GM21786 (cell line): Measurements from ENCODE around the gene FBLIM1.

Experiments used
- ATAC-seq: cut with Tn5 transposase; IDR thresholded peaks from one replicate; pipeline ENCODE4 v1.9.1; 2021; ENCODE audit not compliant: unreplicated experiment

Gene FBLIM1

GRCh38 chr1:15747378-15747777 lies 11.2 kb upstream of the FBLIM1 start:
- ATAC-seq = no peak

- no peak for ATAC-seq
Observed at GRCh38 chr1:15748264-15748663, 10.3 kb upstream of the FBLIM1 start.

- no peak for ATAC-seq
Observed at GRCh38 chr1:15748690-15749398, 9.8 kb upstream of the FBLIM1 start.

- no peak for ATAC-seq
Observed at GRCh38 chr1:15749399-15750291, 8.9 kb upstream of the FBLIM1 start.

GRCh38 chr1:15750924-15751323 lies 7.7 kb upstream of the FBLIM1 start:
- no peak for ATAC-seq

GRCh38 chr1:15751717-15752116 lies 6.9 kb upstream of the FBLIM1 start:
- no peak for ATAC-seq

- ATAC-seq = no peak
Observed at GRCh38 chr1:15753776-15754175, 4.8 kb upstream of the FBLIM1 start.

- no peak for ATAC-seq
Observed at GRCh38 chr1:15755021-15755645, 3.5 kb upstream of the FBLIM1 start.

GRCh38 chr1:15755646-15756040 lies 3.0 kb upstream of the FBLIM1 start:
- ATAC-seq = no peak

- no peak for ATAC-seq
Observed at GRCh38 chr1:15756143-15757015, 2.2 kb upstream of the FBLIM1 start.

- no peak for ATAC-seq
Observed at GRCh38 chr1:15757016-15757543, 1.5 kb upstream of the FBLIM1 start.

GRCh38 chr1:15757575-15758342 lies 836 bp upstream of the FBLIM1 start:
- ATAC-seq = no peak

- ATAC-seq = no peak
Observed at GRCh38 chr1:15758953-15759661, 512 bp downstream of the FBLIM1 start.

GRCh38 chr1:15760520-15761211 lies 2.1 kb downstream of the FBLIM1 start:
- ATAC-seq = no peak

- ATAC-seq = no peak
Observed at GRCh38 chr1:15761366-15762128, 3.0 kb downstream of the FBLIM1 start.

GRCh38 chr1:15762546-15762945 lies 4.0 kb downstream of the FBLIM1 start:
- no peak for ATAC-seq

GRCh38 chr1:15764269-15764764 lies 5.7 kb downstream of the FBLIM1 start:
- ATAC-seq = no peak

- ATAC-seq = no peak
Observed at GRCh38 chr1:15764890-15765289, 6.3 kb downstream of the FBLIM1 start.
